ENCODE measurements around the gene HS3ST2. TPM values are rescaled to one million over a fixed set of nuclear protein-coding genes. Genes with fewer than 3 reads are reported as not detected.

The HS3ST2 gene
- total RNA-seq, 1 experiment from 2014 or later: 0.61 TPM

- TF ChIP-seq PRRX2 (CRISPR knock-in tag; IDR thresholded peaks at IDR 0.05): no peak
- TF ChIP-seq TP53 (CRISPR knock-in tag; IDR thresholded peaks at IDR 0.05): no peak
- no peak for TF ChIP-seq PRDM15 (CRISPR knock-in tag; IDR thresholded peaks at IDR 0.05)
- no peak for TF ChIP-seq HMGXB4 (CRISPR knock-in tag; IDR thresholded peaks at IDR 0.05)
- TF ChIP-seq EMX1 (CRISPR knock-in tag; IDR thresholded peaks at IDR 0.05): no peak
- TF ChIP-seq NFE2L1 (CRISPR knock-in tag; IDR thresholded peaks at IDR 0.05): no peak
- TF ChIP-seq FOXP4 (CRISPR knock-in tag; IDR thresholded peaks at IDR 0.05): no peak
- no peak for TF ChIP-seq MAX (CRISPR knock-in tag; IDR thresholded peaks at IDR 0.05)
- TF ChIP-seq GRHL2 (CRISPR knock-in tag; IDR thresholded peaks at IDR 0.05; ENCODE audit: insufficient replicate concordance, severe bottlenecking): no peak
- TF ChIP-seq GTF2I (CRISPR knock-in tag; conservative IDR thresholded peaks at IDR 0.05): no peak
- TF ChIP-seq ZNF317 (CRISPR knock-in tag; IDR thresholded peaks at IDR 0.05; ENCODE audit: borderline replicate concordance, low read depth): no peak
- H3K9me3 Mint-ChIP-seq: no peaks in the 10 kb centered on the region
- ATAC-seq (no peak), DNase-seq (ENCODE audit: low spot score) (no peak)
- peaks cover 18% of the 10 kb centered on the region for H3K4me1 Mint-ChIP-seq
- CTCF ChIA-PET: no interaction called here
- peaks cover 6% of the 10 kb centered on the region for H3K27me3 Mint-ChIP-seq (ENCODE audit: low read depth)
- no peak overlapping the region for H3K4me3 Mint-ChIP-seq
- no peaks in the 10 kb centered on the region for H3K36me3 Mint-ChIP-seq
- POLR2A ChIA-PET: no interaction called here
- no peak overlapping the region for H3K27ac Mint-ChIP-seq
Observed at GRCh38 chr16:22942811-22943210, 128.8 kb downstream of the HS3ST2 start.

GRCh38 chr16:22945361-22945760, 131.4 kb downstream of the HS3ST2 start:
- POLR2A ChIA-PET: no interaction called here
- CTCF ChIA-PET: interaction anchor here (0.7 to 4.0 kb wide), 3 partner anchors 32 to 66 kb away, joined by 3 to 29 read pairs (median 4); no protein-coding TSS in a partner anchor
- Mint-ChIP-seq H3K27ac (no peak overlapping the region), H3K36me3 (no peaks in the 10 kb centered on the region), H3K9me3 (0 out of 2 replicates have a peak, but pooled peaks cover 2% of the 10 kb centered on the region), H3K27me3 (ENCODE audit: low read depth) (peaks cover 27% of the 10 kb centered on the region), H3K4me1 (peaks cover 14% of the 10 kb centered on the region), H3K4me3 (no peak overlapping the region)
- DNase-seq (ENCODE audit: low spot score): no peak
- no peak for ATAC-seq
- TF ChIP-seq ESRRA (CRISPR knock-in tag; IDR thresholded peaks at IDR 0.05; ENCODE audit: borderline replicate concordance) (no peak), ZNF671 (CRISPR knock-in tag; IDR thresholded peaks at IDR 0.05) (no peak)

GRCh38 chr16:22946433-22946832, 132.5 kb downstream of the HS3ST2 start:
- Mint-ChIP-seq H3K27me3 (ENCODE audit: low read depth) (peaks cover 27% of the 10 kb centered on the region), H3K27ac (no peak overlapping the region), H3K4me3 (no peak overlapping the region), H3K4me1 (peaks cover 6% of the 10 kb centered on the region), H3K9me3 (0 out of 2 replicates have a peak, but pooled peaks cover 2% of the 10 kb centered on the region), H3K36me3 (no peaks in the 10 kb centered on the region)
- POLR2A ChIA-PET: interaction anchor here (0.7 kb wide), 1 partner anchor 1126 kb away, joined by 4 read pairs; no protein-coding TSS in a partner anchor
- DNase-seq (ENCODE audit: low spot score): no peak
- CTCF ChIA-PET: interaction anchor here (0.6 to 4.0 kb wide), 3 partner anchors 9 to 1086 kb away, joined by 4 to 29 read pairs (median 6); no protein-coding TSS in a partner anchor
- no peak for ATAC-seq
- TF ChIP-seq ATF2 (CRISPR knock-in tag; IDR thresholded peaks at IDR 0.05; ENCODE audit: borderline replicate concordance, low read depth) (no peak), ELF4 (CRISPR knock-in tag; IDR thresholded peaks at IDR 0.05; ENCODE audit: low read depth) (no peak), CTCF (IDR thresholded peaks at IDR 0.05) (no peak), FOXP4 (CRISPR knock-in tag; IDR thresholded peaks at IDR 0.05) (no peak), ZNF512 (CRISPR knock-in tag; IDR thresholded peaks at IDR 0.05; ENCODE audit: borderline replicate concordance) (no peak)
